ENCODE results near the gene FRS3. TPM values are rescaled to one million over a fixed set of nuclear protein-coding genes. Genes with fewer than 3 reads are reported as not detected.

The FRS3 gene
- total and polyA plus RNA-seq, 2 of the 8 experiments (the other 6 are each of a cell fraction or from before 2014, with no cell fraction given), result 3.4 to 4.4 TPM

DNA sequence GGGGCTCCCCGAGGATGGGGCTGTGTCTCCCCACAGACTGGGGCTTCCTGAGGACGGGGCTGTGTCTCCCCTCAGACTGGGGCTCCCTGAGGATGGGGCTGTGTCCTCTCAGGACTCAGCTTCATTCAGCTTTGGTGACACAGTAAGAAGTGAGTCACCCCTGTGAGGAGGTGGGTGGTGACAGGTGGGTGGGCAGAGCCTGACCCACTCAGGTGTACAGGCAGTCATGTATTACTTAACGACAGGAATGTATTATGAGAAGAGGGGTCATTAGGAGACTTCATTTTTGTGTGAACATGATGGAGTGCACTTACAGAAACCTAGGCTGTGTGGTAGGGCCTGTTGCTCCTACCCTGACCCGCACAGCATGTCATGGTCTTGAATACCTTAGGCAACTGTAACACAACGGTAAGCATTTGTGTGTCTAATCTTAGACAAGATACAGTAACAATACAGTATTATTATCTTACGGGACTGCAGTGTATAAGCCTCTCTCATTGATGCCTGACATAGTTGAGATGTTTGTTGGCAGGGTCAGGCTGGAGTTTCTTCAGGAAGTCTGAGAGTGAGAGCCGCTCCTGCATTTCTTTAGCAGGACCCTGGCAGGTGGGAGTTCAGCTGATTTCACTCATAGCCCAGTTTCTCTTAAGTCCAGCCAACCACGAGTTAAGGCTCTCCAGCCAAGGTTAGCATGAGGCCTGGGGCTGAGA, 21.6 kb downstream of the FRS3 start:
- no peak overlapping the region for H3K4me2 ChIP-seq (ENCODE audit: insufficient read depth in 1 of 2, low read depth in 2 of 2, low read length in 2 of 2)
- no peak overlapping the region for H2BK20ac ChIP-seq (ENCODE audit: low read length)
- no peak overlapping the region for H2BK15ac ChIP-seq (ENCODE audit: low read length)
- no peak overlapping the region for H2BK12ac ChIP-seq (ENCODE audit: low read depth, low read length)
- no peak overlapping the region for H2BK5ac ChIP-seq (ENCODE audit: low read depth, low read length)
- H3K23ac ChIP-seq (ENCODE audit: insufficient read length), result no peak overlapping the region
- H3K23me2 ChIP-seq (ENCODE audit: low read depth, low read length), result no peaks in the 10 kb centered on the region
- no peak overlapping the region for H3K9ac ChIP-seq (replicated peaks in 1 of 4; ENCODE audit: extremely low read depth in 1 of 4, low read depth in 3 of 4, low read length in 3 of 4)
- no peak overlapping the region for H3K4ac ChIP-seq (replicated peaks; ENCODE audit: insufficient read length, low read depth, low read length)
- no peak overlapping the region for H3K14ac ChIP-seq (ENCODE audit: insufficient read length)
- no peaks in the 10 kb centered on the region for H3K9me3 ChIP-seq (ENCODE audit: insufficient read depth in 2 of 2, low read depth in 1 of 2, low read length in 1 of 2)
- FAIRE-seq (no peak), DNase-seq (ENCODE audit: low read depth in 1 of 2, low spot score in 2 of 2) (no peak)
- no peak overlapping the region for H3K27ac ChIP-seq (ENCODE audit: low read depth, low read length)
- no peaks in the 10 kb centered on the region for H3K79me1 ChIP-seq (ENCODE audit: low read depth, low read length)
- WGBS, 2 experiments (ENCODE audit: extremely low coverage in 1 of 2, insufficient coverage in 1 of 2, insufficient read length in 1 of 2, insufficient replicate concordance in 2 of 2, low coverage in 1 of 2, low lambda C conversion rate in 2 of 2, missing lambda C conversion rate in 1 of 2), result 77% methylated on average over 8 of the region's 8 CpGs; no CpG with 5 or more reads in 1 of the 2 experiments
- ChIA-PET POLR2A (ENCODE audit: partially characterized antibody) (interaction anchor here (0.8 to 1.2 kb wide), 2 partner anchors 10 to 21 kb away, joined by 3 read pairs; no protein-coding TSS in a partner anchor), CTCF (ENCODE audit: partially characterized antibody) (interaction anchor here (1.1 to 2.3 kb wide), 3 partner anchors 11 to 156 kb away, joined by 3 to 12 read pairs (median 5); no protein-coding TSS in a partner anchor)
- H3K36me3 ChIP-seq (ENCODE audit: control insufficient read depth in 2 of 4, insufficient read depth in 4 of 4, low read length in 3 of 4), result no peaks in the 10 kb centered on the region
- no peak overlapping the region for H2AK5ac ChIP-seq (ENCODE audit: low read depth, low read length)
- H3K56ac ChIP-seq (replicated peaks; ENCODE audit: insufficient read length, low read depth, low read length), result no peak overlapping the region
- H4K91ac ChIP-seq (replicated peaks; ENCODE audit: insufficient read length, low read length), result no peak overlapping the region
- H2AFZ ChIP-seq (ENCODE audit: low read length), result no peak overlapping the region
- no peaks in the 10 kb centered on the region for H3K79me2 ChIP-seq (ENCODE audit: control insufficient read depth in 1 of 2, insufficient read depth in 2 of 2, low read length in 2 of 2)
- peaks cover 0 to 3% (median 0%) of the 10 kb centered on the region in 4 experiments; a peak in 2 of 7 replicates for H3K4me1 ChIP-seq (replicated peaks in 1 of 4; ENCODE audit: control insufficient read depth in 3 of 4, insufficient read depth in 4 of 4, low read length in 3 of 4)
- H4K20me1 ChIP-seq (replicated peaks in 1 of 2; ENCODE audit: control insufficient read depth in 1 of 2, insufficient read depth in 2 of 2, low read length in 2 of 2), result no peaks in the 10 kb centered on the region
- H2BK120ac ChIP-seq (replicated peaks; ENCODE audit: low read depth, low read length), result no peak overlapping the region
- H4K5ac ChIP-seq (ENCODE audit: insufficient read length, low read depth, low read length), result no peak overlapping the region
- H3K18ac ChIP-seq (ENCODE audit: extremely low read depth, low read length), result no peak overlapping the region
- no peaks in the 10 kb centered on the region; a peak in 1 of 7 replicates for H3K27me3 ChIP-seq (replicated peaks in 1 of 4; ENCODE audit: control insufficient read depth in 3 of 4, extremely low read depth in 1 of 4, insufficient read depth in 3 of 4, low read length in 3 of 4)
- H4K8ac ChIP-seq (ENCODE audit: extremely low read depth, insufficient read depth, low read length), result no peak overlapping the region
- H3K4me3 ChIP-seq (ENCODE audit: extremely low read depth in 1 of 4, insufficient read depth in 2 of 4, low read depth in 3 of 4, low read length in 4 of 4), result no peak overlapping the region
- TF ChIP-seq, protein P1, sequence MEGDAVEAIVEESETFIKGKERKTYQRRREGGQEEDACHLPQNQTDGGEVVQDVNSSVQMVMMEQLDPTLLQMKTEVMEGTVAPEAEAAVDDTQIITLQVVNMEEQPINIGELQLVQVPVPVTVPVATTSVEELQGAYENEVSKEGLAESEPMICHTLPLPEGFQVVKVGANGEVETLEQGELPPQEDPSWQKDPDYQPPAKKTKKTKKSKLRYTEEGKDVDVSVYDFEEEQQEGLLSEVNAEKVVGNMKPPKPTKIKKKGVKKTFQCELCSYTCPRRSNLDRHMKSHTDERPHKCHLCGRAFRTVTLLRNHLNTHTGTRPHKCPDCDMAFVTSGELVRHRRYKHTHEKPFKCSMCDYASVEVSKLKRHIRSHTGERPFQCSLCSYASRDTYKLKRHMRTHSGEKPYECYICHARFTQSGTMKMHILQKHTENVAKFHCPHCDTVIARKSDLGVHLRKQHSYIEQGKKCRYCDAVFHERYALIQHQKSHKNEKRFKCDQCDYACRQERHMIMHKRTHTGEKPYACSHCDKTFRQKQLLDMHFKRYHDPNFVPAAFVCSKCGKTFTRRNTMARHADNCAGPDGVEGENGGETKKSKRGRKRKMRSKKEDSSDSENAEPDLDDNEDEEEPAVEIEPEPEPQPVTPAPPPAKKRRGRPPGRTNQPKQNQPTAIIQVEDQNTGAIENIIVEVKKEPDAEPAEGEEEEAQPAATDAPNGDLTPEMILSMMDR (IDR thresholded peaks at IDR 0.05; ENCODE audit: control extremely low read depth in 1 of 3, insufficient read depth in 1 of 3, low read depth in 1 of 3, low read length in 3 of 3), result no peak
- TF ChIP-seq, protein P2, sequence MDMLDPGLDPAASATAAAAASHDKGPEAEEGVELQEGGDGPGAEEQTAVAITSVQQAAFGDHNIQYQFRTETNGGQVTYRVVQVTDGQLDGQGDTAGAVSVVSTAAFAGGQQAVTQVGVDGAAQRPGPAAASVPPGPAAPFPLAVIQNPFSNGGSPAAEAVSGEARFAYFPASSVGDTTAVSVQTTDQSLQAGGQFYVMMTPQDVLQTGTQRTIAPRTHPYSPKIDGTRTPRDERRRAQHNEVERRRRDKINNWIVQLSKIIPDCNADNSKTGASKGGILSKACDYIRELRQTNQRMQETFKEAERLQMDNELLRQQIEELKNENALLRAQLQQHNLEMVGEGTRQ (IDR thresholded peaks at IDR 0.05; ENCODE audit: low read length), result no peak
- no peak for TF ChIP-seq PHF8 (conservative IDR thresholded peaks at IDR 0.05; ENCODE audit: low read depth, low read length)
- TF ChIP-seq BACH1 (IDR thresholded peaks at IDR 0.05; ENCODE audit: low read length), result no peak
- no peak for TF ChIP-seq POLR2A (IDR thresholded peaks at IDR 0.05; ENCODE audit: control extremely low read depth in 1 of 2, low read depth in 2 of 2, low read length in 2 of 2)
- no peak for TF ChIP-seq KDM5A (IDR thresholded peaks at IDR 0.05; ENCODE audit: low read length)
- no peak for TF ChIP-seq BCL11A (IDR thresholded peaks at IDR 0.05; ENCODE audit: low read depth in 2 of 2, low read length in 2 of 2)
- TF ChIP-seq CEBPB (IDR thresholded peaks at IDR 0.05; ENCODE audit: low read depth, low read length), result no peak
- TF ChIP-seq RFX5 (IDR thresholded peaks at IDR 0.05; ENCODE audit: borderline replicate concordance, low read depth, low read length), result no peak
- TF ChIP-seq SP2 (IDR thresholded peaks at IDR 0.05; ENCODE audit: low read length), result no peak
